WTC11 (cell line): ENCODE data around the gene TRRAP. TPM values are rescaled to one million over a fixed set of nuclear protein-coding genes. Genes with fewer than 3 reads are reported as not detected.

ENCODE experiments used
- ATAC-seq: fragments of 200-7000 bp; cut with Tn5 transposase; 2 replicates; pipeline ENCODE4 v1.10.0; 2021; ENCODE audit warnings: mild to moderate bottlenecking, moderate library complexity
- CTCF ChIA-PET: fragments of 300-600 bp; sonication (Branson Sonifier 250); formaldehyde crosslinking; loops from one replicate; lab custom pipeline; 2021; ENCODE audit warnings: antibody characterized with exemption; lab: Charles Lee
- POLR2A ChIA-PET: fragments of 350-600 bp; sonication (Branson Sonifier 250); formaldehyde crosslinking; loops from one replicate; lab custom pipeline; 2021; ENCODE audit warnings: antibody characterized with exemption; lab: Charles Lee
- DNase-seq: peaks from one replicate; pipeline ENCODE4 v3.0.0; 2021; ENCODE audit warnings: low spot score
- H3K27ac Mint-ChIP-seq: 2 replicates; pipeline ENCODE4 v1.8.0; 2021; ENCODE audit warnings: mixed read lengths
- H3K27me3 Mint-ChIP-seq: 2 replicates; pipeline ENCODE4 v1.8.0; 2021; ENCODE audit warnings: low read depth, mild to moderate bottlenecking, moderate library complexity, mixed read lengths
- H3K36me3 Mint-ChIP-seq: 2 replicates; pipeline ENCODE4 v1.8.0; 2021; ENCODE audit warnings: mixed read lengths
- H3K4me1 Mint-ChIP-seq: 2 replicates; pipeline ENCODE4 v1.8.0; 2022; ENCODE audit warnings: mixed read lengths
- H3K4me3 Mint-ChIP-seq: 2 replicates; pipeline ENCODE4 v1.8.0; 2021; ENCODE audit warnings: mild to moderate bottlenecking, moderate library complexity, mixed read lengths
- H3K9me3 Mint-ChIP-seq: 2 replicates; pipeline ENCODE4 v1.8.0; 2021; ENCODE audit warnings: mixed read lengths
- AR ChIP-seq: fragments of 250-450 bp; sonication (Bioruptor Pico); IDR thresholded peaks from 2 replicates; pipeline ENCODE4 v1.9.0; 2021; ENCODE audit warnings: mild to moderate bottlenecking
- ATF1 ChIP-seq: sonication (generic); formaldehyde crosslinking; IDR thresholded peaks from 2 replicates; pipeline ENCODE4 v1.8.1; 2023; ENCODE audit warnings: mild to moderate bottlenecking, moderate library complexity, missing genetic modification reagents
- ATF3 ChIP-seq: sonication (generic); formaldehyde crosslinking; conservative IDR thresholded peaks from 2 replicates; pipeline ENCODE4 v1.8.1; 2022; ENCODE audit warnings: mild to moderate bottlenecking, missing genetic modification reagents
- CDX4 ChIP-seq: fragments of 250-450 bp; sonication (Bioruptor Pico); IDR thresholded peaks from 2 replicates; pipeline ENCODE4 v1.9.0; 2021; ENCODE audit warnings: moderate library complexity, mild to moderate bottlenecking, inconsistent platforms, borderline replicate concordance
- CREM ChIP-seq: sonication (generic); formaldehyde crosslinking; IDR thresholded peaks from 2 replicates; pipeline ENCODE4 v1.8.1; 2022; ENCODE audit warnings: mild to moderate bottlenecking, missing genetic modification reagents, moderate library complexity
- ELF4 ChIP-seq: sonication (generic); formaldehyde crosslinking; IDR thresholded peaks from 2 replicates; pipeline ENCODE4 v1.8.1; 2022; ENCODE audit warnings: low read depth, mild to moderate bottlenecking, moderate library complexity, missing genetic modification reagents
- ESRRA ChIP-seq: sonication (generic); formaldehyde crosslinking; IDR thresholded peaks from 2 replicates; pipeline ENCODE4 v1.8.1; 2022; ENCODE audit warnings: mild to moderate bottlenecking, missing genetic modification reagents, borderline replicate concordance
- ETV6 ChIP-seq: sonication (generic); formaldehyde crosslinking; IDR thresholded peaks from 2 replicates; pipeline ENCODE4 v1.8.1; 2022; ENCODE audit warnings: mild to moderate bottlenecking, missing genetic modification reagents
- FOXJ3 ChIP-seq: sonication (generic); formaldehyde crosslinking; IDR thresholded peaks from 2 replicates; pipeline ENCODE4 v1.9.0; 2021; ENCODE audit warnings: missing genetic modification reagents, mild to moderate bottlenecking, borderline replicate concordance
- FOXP1 ChIP-seq: sonication (generic); formaldehyde crosslinking; IDR thresholded peaks from 2 replicates; pipeline ENCODE4 v1.8.0; 2022; ENCODE audit warnings: missing genetic modification reagents, mild to moderate bottlenecking, moderate library complexity, borderline replicate concordance
- GTF2I ChIP-seq: fragments of 250-450 bp; sonication (Bioruptor Pico); conservative IDR thresholded peaks from 2 replicates; pipeline ENCODE4 v1.4.0; 2021; ENCODE audit warnings: mild to moderate bottlenecking
- HMGA2 ChIP-seq: fragments of 250-450 bp; sonication (Bioruptor Pico); IDR thresholded peaks from 2 replicates; pipeline ENCODE4 v1.4.0; 2021; ENCODE audit warnings: mild to moderate bottlenecking, moderate library complexity
- MAX ChIP-seq: sonication (generic); formaldehyde crosslinking; IDR thresholded peaks from 2 replicates; pipeline ENCODE4 v1.8.0; 2022; ENCODE audit warnings: mild to moderate bottlenecking, missing genetic modification reagents
- MYBL2 ChIP-seq: sonication (generic); formaldehyde crosslinking; IDR thresholded peaks from 2 replicates; pipeline ENCODE4 v1.8.1; 2023; ENCODE audit warnings: mild to moderate bottlenecking, moderate library complexity, missing genetic modification reagents
- NR2C2 ChIP-seq: sonication (generic); formaldehyde crosslinking; IDR thresholded peaks from 2 replicates; pipeline ENCODE4 v1.8.0; 2022; ENCODE audit warnings: mild to moderate bottlenecking, missing genetic modification reagents
- ZNF138 ChIP-seq: sonication (generic); formaldehyde crosslinking; conservative IDR thresholded peaks from 2 replicates; pipeline ENCODE4 v1.8.1; 2022; ENCODE audit warnings: mild to moderate bottlenecking, moderate library complexity, missing genetic modification reagents
- ZNF425 ChIP-seq: fragments of 250-450 bp; sonication (Bioruptor Pico); conservative IDR thresholded peaks from 2 replicates; pipeline ENCODE4 v1.9.0; 2021; ENCODE audit warnings: mild to moderate bottlenecking
- total RNA-seq: library from RNA; stranded (reverse); gene quantifications from 3 replicates; pipeline ENCODE4 v1.2.3, GENCODE V29; 2021

Gene TRRAP
- total RNA-seq, 1 experiment from 2014 or later: 46.5 TPM

GRCh38 chr7:98998821-98999725 is 120.7 kb downstream of the TRRAP start:
- no peak for ATAC-seq
- H3K4me1 Mint-ChIP-seq: no peaks in the 10 kb centered on the region
- H3K36me3 Mint-ChIP-seq: peaks cover 34% of the 10 kb centered on the region
- no peaks in the 10 kb centered on the region for H3K27me3 Mint-ChIP-seq
- no peak overlapping the region for H3K27ac Mint-ChIP-seq
- TF ChIP-seq GTF2I (CRISPR knock-in tag) (no peak), MAX (CRISPR knock-in tag) (no peak), ESRRA (CRISPR knock-in tag) (no peak), HMGA2 (CRISPR knock-in tag) (no peak), CDX4 (CRISPR knock-in tag) (no peak), FOXP1 (CRISPR knock-in tag) (no peak), CREM (CRISPR knock-in tag) (no peak), ATF3 (CRISPR knock-in tag) (no peak), ETV6 (CRISPR knock-in tag) (no peak), MYBL2 (CRISPR knock-in tag) (no peak), ELF4 (CRISPR knock-in tag) (no peak), ZNF138 (no peak), ATF1 (CRISPR knock-in tag) (no peak), NR2C2 (CRISPR knock-in tag) (no peak), ZNF425 (CRISPR knock-in tag) (no peak)
- no peaks in the 10 kb centered on the region for H3K9me3 Mint-ChIP-seq
- ChIA-PET POLR2A (no interaction called here), CTCF (interaction anchor here (0.9 kb wide), 1 partner anchor 367 kb away, joined by 3 read pairs; no protein-coding TSS in a partner anchor)
- DNase-seq: no peak
- no peak overlapping the region for H3K4me3 Mint-ChIP-seq

GRCh38 chr7:99000196-99000903 is 122.0 kb downstream of the TRRAP start:
- H3K4me1 Mint-ChIP-seq: no peaks in the 10 kb centered on the region
- no peak overlapping the region for H3K4me3 Mint-ChIP-seq
- ATAC-seq (no peak), DNase-seq (no peak)
- ChIA-PET CTCF (no interaction called here), POLR2A (no interaction called here)
- H3K9me3 Mint-ChIP-seq: no peaks in the 10 kb centered on the region
- TF ChIP-seq MYBL2 (CRISPR knock-in tag) (no peak), FOXJ3 (no peak), AR (CRISPR knock-in tag) (no peak)
- 0 out of 2 replicates have a peak overlapping the region, but pooled peaks have one; percentile 17 for H3K27ac Mint-ChIP-seq
- H3K27me3 Mint-ChIP-seq: no peaks in the 10 kb centered on the region
- peaks cover 37% of the 10 kb centered on the region for H3K36me3 Mint-ChIP-seq
